KMS-11 (cell line): ENCODE results near the gene VMP1.

ENCODE experiments used
- H2AFZ ChIP-seq: fragments of 200-600 bp; sonication (generic); 2 replicates; pipeline ENCODE4 v1.6.1; 2016; ENCODE audit warnings: antibody characterized with exemption, mixed run types, low read depth
- H3K27ac ChIP-seq: fragments of 200-600 bp; sonication (generic); 2 replicates; pipeline ENCODE4 v1.6.1; 2016; ENCODE audit warnings: mild to moderate bottlenecking, mixed run types
- H3K27me3 ChIP-seq: fragments of 200-600 bp; sonication (generic); 2 replicates; pipeline ENCODE4 v1.6.1; 2017; ENCODE audit warnings: mild to moderate bottlenecking, low read depth, mixed run types, moderate library complexity; ENCODE audit not compliant: insufficient read depth
- H3K36me3 ChIP-seq: fragments of 200-600 bp; sonication (generic); 2 replicates; pipeline ENCODE4 v1.6.1; 2017; ENCODE audit warnings: mild to moderate bottlenecking, mixed run types; ENCODE audit not compliant: insufficient read depth
- H3K4me1 ChIP-seq: fragments of 200-600 bp; sonication (generic); 2 replicates; pipeline ENCODE4 v1.6.1; 2016; ENCODE audit warnings: mild to moderate bottlenecking, low read depth, mixed run types; ENCODE audit not compliant: poor library complexity, severe bottlenecking
- H3K4me2 ChIP-seq: fragments of 200-600 bp; sonication (generic); 2 replicates; pipeline ENCODE4 v1.7.0; 2016; ENCODE audit warnings: mild to moderate bottlenecking, mixed run types
- H3K4me3 ChIP-seq: fragments of 200-600 bp; sonication (generic); IDR thresholded peaks from 2 replicates; pipeline ENCODE4 v1.6.1; 2017; ENCODE audit warnings: low read depth, low read length, mixed read lengths; ENCODE audit not compliant: insufficient read depth
- H3K79me2 ChIP-seq: fragments of 200-600 bp; sonication (generic); 2 replicates; pipeline ENCODE4 v1.6.1; 2016; ENCODE audit warnings: low read depth, mixed run types; ENCODE audit not compliant: insufficient read depth
- H3K9ac ChIP-seq: fragments of 200-600 bp; sonication (generic); 2 replicates; pipeline ENCODE4 v1.6.1; 2016; ENCODE audit warnings: mild to moderate bottlenecking, mixed run types
- H4K20me1 ChIP-seq: fragments of 200-600 bp; sonication (generic); 2 replicates; pipeline ENCODE4 v1.6.1; 2016; ENCODE audit warnings: mild to moderate bottlenecking, mixed run types; ENCODE audit not compliant: insufficient read depth
- TF ChIP-seq, protein P1 (sequence below): fragments of 200-600 bp; sonication (generic); conservative IDR thresholded peaks from 2 replicates; pipeline ENCODE4 v1.6.1; 2017; ENCODE audit warnings: low read depth, mild to moderate bottlenecking, antibody characterized with exemption, low read length, moderate library complexity, mixed read lengths

Gene VMP1

GRCh38 chr17:59762049-59762823, 54.8 kb downstream of the VMP1 start:
- H3K27ac ChIP-seq: peak overlapping the region; percentile 72
- H4K20me1 ChIP-seq: no peaks in the 10 kb centered on the region
- TF ChIP-seq, protein P1, sequence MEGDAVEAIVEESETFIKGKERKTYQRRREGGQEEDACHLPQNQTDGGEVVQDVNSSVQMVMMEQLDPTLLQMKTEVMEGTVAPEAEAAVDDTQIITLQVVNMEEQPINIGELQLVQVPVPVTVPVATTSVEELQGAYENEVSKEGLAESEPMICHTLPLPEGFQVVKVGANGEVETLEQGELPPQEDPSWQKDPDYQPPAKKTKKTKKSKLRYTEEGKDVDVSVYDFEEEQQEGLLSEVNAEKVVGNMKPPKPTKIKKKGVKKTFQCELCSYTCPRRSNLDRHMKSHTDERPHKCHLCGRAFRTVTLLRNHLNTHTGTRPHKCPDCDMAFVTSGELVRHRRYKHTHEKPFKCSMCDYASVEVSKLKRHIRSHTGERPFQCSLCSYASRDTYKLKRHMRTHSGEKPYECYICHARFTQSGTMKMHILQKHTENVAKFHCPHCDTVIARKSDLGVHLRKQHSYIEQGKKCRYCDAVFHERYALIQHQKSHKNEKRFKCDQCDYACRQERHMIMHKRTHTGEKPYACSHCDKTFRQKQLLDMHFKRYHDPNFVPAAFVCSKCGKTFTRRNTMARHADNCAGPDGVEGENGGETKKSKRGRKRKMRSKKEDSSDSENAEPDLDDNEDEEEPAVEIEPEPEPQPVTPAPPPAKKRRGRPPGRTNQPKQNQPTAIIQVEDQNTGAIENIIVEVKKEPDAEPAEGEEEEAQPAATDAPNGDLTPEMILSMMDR: no peak
- peaks cover 45% of the 10 kb centered on the region for H3K4me1 ChIP-seq
- peaks cover 7% of the 10 kb centered on the region; the same call in 1 of the 2 replicates for H3K36me3 ChIP-seq
- no peaks in the 10 kb centered on the region for H3K79me2 ChIP-seq
- H3K4me2 ChIP-seq: peak overlapping the region; percentile 76
- H3K4me3 ChIP-seq: no peak overlapping the region
- H3K27me3 ChIP-seq: no peaks in the 10 kb centered on the region
- H3K9ac ChIP-seq: peak overlapping the region; percentile 39
- H2AFZ ChIP-seq: no peak overlapping the region

DNA sequence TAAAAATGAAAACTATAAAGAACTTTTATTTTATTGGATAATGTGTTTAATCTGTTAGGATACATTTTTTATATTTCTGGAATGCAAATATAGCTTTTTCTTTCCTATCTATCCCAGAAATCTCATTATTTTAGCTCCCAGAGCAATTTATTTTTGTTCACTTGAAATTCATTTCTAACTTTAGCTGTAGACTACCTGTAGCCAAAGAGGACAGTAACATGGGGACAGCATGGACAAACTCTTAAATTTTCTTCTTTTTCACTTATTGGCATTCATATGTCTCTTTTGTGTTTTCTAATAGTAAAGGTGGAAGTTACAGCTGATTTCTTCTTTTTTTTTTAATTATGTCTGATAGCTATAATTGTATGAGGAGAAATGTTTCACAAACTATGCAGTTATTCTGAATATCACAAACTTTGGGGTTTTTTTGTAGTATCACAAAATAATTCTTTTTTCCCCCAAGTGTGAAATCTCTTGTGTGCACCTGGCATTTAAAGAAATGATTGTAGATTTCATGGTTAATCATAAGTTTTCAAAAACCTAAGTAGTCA, 55.4 kb downstream of the VMP1 start:
- Histone ChIP-seq H3K27me3 (no peaks in the 10 kb centered on the region), H3K36me3 (peaks cover 7% of the 10 kb centered on the region; the same call in 1 of the 2 replicates), H3K27ac (peak overlapping the region; percentile 72), H3K4me2 (peak overlapping the region; percentile 76), H3K79me2 (no peaks in the 10 kb centered on the region), H4K20me1 (no peaks in the 10 kb centered on the region), H2AFZ (no peak overlapping the region), H3K9ac (peak overlapping the region; percentile 39), H3K4me1 (peaks cover 45% of the 10 kb centered on the region), H3K4me3 (no peak overlapping the region)
- TF ChIP-seq, protein P1: no peak

DNA sequence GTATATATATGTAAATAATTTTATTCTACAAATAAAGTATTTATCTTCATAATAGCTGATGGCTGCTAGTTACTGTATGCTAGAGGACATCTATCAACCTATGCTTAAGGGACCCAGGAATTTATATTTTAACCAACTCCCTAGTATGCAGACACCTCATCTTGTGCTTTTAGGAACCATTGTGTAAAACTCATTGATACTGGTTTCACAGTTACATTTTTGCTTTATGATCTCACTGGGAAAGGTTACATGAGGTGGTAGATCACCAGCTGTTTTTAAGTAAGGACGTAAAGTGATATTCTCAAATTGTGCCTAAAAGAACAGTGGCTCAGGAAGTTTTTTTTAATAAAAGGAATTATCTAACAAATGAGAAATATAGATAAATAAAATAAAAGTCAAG, 56.4 kb downstream of the VMP1 start:
- Histone ChIP-seq H3K27ac (peak overlapping the region; percentile 72), H3K9ac (peak overlapping the region; percentile 39; the same call in 1 of the 2 replicates), H3K79me2 (no peaks in the 10 kb centered on the region), H4K20me1 (no peaks in the 10 kb centered on the region), H3K4me2 (peak overlapping the region; percentile 76), H3K27me3 (no peaks in the 10 kb centered on the region), H3K4me3 (no peak overlapping the region), H3K36me3 (peaks cover 7% of the 10 kb centered on the region; the same call in 1 of the 2 replicates), H3K4me1 (peaks cover 45% of the 10 kb centered on the region), H2AFZ (no peak overlapping the region)
- TF ChIP-seq, protein P1: no peak

DNA sequence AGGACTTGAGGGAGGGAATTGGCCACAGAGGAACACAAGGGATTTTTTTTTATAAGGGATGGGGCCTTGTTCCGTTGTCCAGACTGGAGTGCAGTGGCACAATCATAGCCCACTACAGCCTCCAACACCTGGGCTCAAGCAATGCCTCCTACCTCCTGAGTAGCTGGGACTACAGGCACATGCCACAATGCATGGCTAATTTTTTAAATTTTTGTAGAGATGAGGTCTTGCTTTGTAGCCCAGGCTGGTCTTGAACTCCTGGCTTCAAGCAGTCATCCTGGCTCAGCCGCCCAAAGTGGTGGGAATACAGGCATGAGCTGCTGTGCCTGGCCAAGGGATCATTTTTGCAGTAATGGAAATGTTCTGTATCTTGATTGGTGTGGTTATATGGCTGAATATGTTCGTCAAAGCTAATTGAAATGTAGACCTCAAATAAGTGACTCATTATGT, 56.9 kb downstream of the VMP1 start:
- Histone ChIP-seq H3K27ac (peak overlapping the region; percentile 72), H3K4me2 (peak overlapping the region; percentile 76), H3K79me2 (no peaks in the 10 kb centered on the region), H3K4me1 (peaks cover 45% of the 10 kb centered on the region), H3K4me3 (no peak overlapping the region), H2AFZ (no peak overlapping the region), H3K9ac (0 out of 2 replicates have a peak overlapping the region, but pooled peaks have one; percentile 3), H3K27me3 (no peaks in the 10 kb centered on the region), H3K36me3 (peaks cover 7% of the 10 kb centered on the region; the same call in 1 of the 2 replicates), H4K20me1 (no peaks in the 10 kb centered on the region)
- TF ChIP-seq, protein P1: no peak
